Left hindlimb (tissue), 1 donor: ENCODE results near the gene ARL5C.

Experiments
- DNase-seq: peaks from one replicate; pipeline ENCODE4 v3.0.0-alpha.2; 2018

ARL5C gene

DNA sequence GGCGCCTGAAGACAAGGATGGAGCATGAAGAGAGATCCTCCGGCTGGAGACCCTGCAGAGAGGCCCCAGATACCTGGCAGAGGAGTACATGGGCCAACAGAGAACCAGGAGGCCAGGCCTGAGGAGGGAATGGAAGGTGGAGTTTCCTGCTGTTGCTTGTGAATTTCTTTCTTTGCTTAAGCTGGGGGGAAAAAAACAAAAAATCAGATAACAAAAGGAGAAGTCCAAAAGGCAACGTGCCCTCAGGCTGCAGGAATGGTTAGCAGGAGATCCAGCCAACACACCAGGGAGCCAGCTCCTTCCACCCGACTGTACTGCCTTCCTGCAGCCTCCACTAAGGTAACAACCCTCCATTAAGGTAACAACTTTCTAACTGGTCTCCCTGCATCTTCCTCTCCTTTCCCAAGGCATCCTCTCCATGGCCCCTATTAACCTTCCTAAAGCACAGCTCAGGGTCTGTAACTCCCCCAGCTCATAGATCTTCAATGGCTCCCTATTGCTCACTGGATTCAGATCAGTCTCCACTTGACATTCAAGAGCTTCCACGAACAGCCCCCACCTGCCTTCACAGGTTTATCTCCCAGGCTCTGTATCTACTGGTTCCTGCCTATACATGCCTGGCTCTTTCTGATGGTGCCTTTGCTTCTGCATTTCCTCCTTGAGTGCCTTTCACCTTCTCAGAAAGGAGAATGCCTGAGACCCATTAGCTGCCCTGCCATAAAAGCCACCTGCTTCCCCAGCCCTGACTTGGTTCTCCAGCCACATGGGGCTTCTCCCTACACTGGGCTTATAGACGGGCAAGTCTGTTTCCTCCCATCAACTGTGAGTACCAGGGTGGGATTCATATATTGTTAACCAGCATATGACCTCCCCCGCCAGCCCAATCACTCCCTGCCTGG is 725 bp upstream of the ARL5C start:
- DNase-seq = no peak

DNA sequence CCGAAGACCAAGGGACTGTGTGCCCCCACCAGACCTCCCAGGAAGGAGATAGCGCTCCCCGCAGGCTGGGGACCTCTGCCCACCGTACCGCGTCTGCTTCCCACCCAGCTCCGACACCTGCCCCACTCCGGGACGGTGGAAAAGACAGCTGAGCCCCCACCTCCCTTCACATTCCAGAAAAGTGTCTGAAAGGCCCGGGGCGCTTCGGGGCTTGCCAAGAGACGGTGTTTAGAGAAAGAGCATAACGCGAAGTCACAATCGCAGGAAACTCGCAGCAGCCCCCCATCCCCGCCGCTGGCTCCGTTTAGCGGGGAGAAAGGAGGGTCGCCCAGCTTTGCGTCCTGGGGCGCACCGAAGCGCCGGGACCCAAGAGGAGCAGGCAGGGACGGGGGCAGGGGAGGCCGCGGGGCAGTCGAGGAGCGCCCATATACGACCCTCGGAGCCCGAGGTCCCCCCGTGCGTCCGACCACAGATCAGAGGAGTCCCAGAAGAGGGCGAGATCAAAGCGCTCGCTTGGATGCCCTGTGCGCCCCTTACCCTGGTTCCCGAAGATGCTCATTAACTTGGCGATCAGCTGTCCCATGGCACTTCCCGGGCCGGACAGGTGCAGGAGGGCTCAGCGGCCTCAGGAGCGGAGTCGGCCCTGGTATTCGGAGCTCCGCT is 652 bp downstream of the ARL5C start:
- DNase-seq = no peak

- peak; percentile 91 for DNase-seq
Measured at GRCh38 chr17:39164675-39165143, 1.3 kb downstream of the ARL5C start.

DNA sequence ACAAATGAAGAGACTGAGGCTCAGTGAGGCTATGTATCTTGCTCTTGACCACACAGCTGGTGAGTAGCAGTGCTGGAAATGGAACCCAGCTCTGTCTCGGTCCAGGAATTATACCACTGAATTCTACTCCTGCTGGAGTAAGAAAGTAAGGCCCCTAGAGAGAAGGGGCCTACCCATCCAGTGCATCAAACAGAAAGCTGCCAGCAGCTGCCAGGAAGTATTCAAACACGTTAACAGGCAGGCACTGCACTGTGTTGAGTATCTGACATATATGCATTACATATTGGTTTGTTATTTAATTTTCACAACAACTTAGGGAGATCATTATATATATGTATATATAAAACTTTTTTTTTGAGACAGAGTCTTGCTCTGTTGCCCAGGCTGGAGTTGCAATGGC is 4.0 kb downstream of the ARL5C start:
- no peak for DNase-seq

- no peak for DNase-seq
Measured at GRCh38 chr17:39158623-39159022, 7.3 kb downstream of the ARL5C start.

- no peak for DNase-seq
Measured at GRCh38 chr17:39156491-39156890, 9.5 kb downstream of the ARL5C start.

DNA sequence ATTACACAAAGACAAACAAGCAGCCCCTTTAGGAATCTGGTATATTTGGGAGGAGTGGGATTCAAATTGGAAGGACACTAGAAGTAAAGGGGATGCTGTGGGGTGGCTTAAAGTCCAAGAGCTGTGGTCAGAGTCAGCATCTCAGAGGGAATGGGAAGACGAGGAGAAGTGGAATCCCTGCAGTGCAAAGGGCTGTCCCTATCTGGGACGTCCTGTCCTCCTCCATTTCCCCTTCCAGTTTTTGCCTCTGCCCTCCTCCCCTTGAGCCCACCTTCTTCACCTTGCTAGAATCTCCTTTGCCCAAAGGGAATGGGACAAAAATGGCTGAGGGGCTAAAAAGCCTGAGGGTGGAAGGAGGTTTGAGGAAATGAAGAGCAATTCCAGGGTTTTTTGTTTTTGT is 10.3 kb downstream of the ARL5C start:
- DNase-seq = no peak

- DNase-seq = peak; percentile 96
Measured at GRCh38 chr17:39153599-39154051, 12.3 kb downstream of the ARL5C start.

GRCh38 chr17:39151943-39152818 is 13.8 kb downstream of the ARL5C start:
- no peak for DNase-seq

- no peak for DNase-seq
Measured at GRCh38 chr17:39151150-39151942, 14.6 kb downstream of the ARL5C start, which contains the start of gene PLXDC1. Gene PLXDC1 (minus strand): TSS chr17:39151637. CDS start chr17:39151437, 200 bp downstream.

DNA sequence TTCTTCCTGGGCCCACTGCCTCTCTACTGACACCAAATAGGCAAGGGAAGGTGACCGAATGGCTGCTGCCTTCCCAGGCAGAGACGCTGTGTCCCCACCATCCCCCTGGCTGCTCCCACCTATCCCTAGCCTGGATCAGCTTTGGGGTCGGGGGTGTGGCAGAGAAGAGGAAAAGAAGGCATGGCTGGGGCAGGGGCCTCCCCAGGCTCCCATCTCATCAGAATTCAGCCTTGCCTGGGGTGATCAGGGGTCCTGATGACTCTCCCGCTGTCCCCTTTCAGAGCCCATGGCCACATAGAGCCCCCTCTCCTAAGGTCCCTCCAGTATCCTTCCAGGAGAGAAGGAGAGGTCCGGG is 15.2 kb downstream of the ARL5C start:
- DNase-seq = no peak

DNA sequence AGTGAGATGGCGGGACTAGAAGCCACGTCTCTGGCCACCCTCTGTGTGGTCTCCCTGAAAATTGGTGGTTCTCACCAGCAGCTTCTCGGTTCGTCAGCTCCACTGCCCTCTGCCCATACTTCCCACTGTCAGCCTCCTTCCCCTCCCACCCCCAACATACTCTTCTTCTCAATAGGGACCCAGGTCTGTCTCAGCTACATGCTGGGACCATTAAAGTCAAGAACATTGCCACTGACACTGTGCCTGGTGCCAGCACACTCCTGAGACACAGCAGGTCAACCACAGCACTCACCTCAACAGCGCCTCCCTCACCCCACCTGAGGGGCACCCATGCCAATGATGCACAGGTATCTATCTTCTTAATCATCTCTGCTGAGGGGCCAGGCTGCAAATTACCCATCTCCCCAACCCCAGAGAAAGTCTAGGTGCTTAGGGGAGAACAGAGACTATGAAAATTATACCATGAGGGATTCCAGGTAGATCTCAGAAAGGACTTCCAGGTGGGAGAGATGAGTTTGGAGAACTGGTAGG is 15.8 kb downstream of the ARL5C start:
- DNase-seq = no peak

DNA sequence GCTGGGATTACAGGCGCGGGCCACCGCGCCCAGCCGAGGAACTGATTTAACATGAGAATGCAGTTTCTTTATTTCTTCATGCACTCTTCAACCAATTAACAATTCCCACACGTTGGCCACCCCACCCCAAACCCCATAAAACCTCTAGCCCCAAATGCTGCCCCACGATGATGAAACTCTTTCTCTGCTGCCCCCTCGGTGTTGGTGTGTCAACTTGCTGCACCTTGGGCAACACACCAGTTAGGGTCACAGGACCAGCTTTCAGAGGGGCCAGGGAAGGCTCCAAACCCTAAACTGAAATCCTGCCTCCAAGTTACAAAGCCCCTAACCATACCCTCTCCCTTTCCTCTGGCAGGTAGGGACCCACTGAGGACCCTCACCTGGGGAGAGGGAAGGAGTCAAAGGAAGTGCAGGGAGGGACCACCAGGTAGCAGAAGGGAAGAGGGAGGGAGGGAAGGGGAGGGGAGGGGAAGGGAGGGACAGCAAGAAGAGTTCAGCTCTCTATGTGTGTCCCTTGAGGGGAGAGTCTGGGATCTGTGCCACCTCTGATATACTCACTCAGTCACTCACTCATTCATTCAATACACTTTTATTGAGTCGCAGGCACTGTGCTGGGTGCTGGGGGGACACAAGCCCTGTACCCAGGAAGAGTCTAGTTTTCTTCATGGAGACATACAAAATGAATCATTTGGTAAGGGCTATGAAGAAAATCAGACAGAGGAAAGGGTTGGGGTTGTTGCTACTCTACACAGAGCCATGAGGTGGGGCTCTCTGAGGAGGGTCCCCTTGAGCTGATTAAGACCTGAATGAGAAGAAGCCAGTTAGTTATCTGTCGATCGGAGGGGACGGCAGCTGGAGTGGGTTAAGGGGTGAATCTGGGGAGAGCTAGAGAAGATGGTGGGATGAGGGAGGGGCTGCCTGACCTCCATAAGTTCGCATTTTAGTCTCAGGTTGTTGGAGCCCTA is 18.5 kb downstream of the ARL5C start:
- DNase-seq = no peak

GRCh38 chr17:39146273-39146672 is 19.7 kb downstream of the ARL5C start:
- no peak for DNase-seq

DNA sequence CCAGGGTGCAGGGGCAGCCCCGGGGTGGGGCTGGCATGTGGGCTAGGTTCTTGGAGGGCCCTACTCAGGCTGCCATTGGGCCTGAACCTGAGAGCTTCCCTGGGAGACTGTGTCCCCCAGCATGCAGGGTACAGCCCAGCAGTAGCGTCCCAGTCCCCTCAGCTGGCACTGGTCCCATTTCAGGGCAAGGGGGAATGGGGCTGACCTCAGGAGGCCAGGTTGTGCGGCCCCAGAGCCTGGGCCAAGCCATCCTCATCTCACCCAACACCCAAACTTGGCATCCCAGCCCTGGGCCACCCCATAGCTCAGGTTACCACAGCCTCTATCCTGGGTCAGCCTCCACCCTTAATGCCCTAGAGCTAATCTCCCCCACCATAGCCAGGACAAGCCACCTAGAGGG is 20.8 kb downstream of the ARL5C start:
- no peak for DNase-seq

GRCh38 chr17:39144416-39144840 is 21.5 kb downstream of the ARL5C start:
- peak; percentile 95 for DNase-seq

- DNase-seq = peak; percentile 83
Measured at GRCh38 chr17:39143552-39144093, 22.3 kb downstream of the ARL5C start.

- DNase-seq = no peak
Measured at GRCh38 chr17:39141915-39142664, 23.9 kb downstream of the ARL5C start.

DNA sequence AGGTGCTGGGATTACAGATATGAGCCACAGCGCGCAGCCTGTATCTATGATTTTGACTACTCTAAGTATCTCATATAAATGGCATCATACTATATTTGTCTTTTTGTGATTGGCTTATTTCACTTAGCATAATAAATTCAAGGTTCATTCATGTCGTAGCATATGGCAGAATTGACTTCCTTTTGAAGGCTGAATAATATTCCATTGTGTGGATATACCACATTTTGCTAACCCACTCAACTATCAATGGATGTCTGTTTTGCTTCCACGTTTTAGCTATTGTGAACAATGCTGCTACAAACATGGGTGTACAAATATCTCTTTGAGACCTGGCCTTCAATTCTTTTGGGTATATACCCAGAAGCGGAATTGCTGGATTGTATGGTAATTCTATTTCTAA is 24.7 kb downstream of the ARL5C start:
- no peak for DNase-seq

GRCh38 chr17:39139561-39139960 is 26.4 kb downstream of the ARL5C start:
- no peak for DNase-seq
